Brain microvascular endothelial cell (primary cell): ENCODE results near the gene ABCD1.
"Not testable (repeated sequence)": the region's sequence is repeated elsewhere in the genome, so short reads cannot be mapped to it uniquely, and the experiment has no call there.

ENCODE experiments used
- DNase-seq: peaks from one replicate; pipeline ENCODE4 v3.0.0-alpha.2; 2020
- H3K27ac ChIP-seq: fragments of 250-450 bp; sonication (Bioruptor Pico); 2 replicates; pipeline ENCODE4 v1.5.1; 2020; ENCODE audit warnings: mild to moderate bottlenecking, moderate library complexity
- H3K27me3 ChIP-seq: fragments of 250-450 bp; sonication (Bioruptor Pico); replicated peaks from 2 replicates; pipeline ENCODE4 v1.5.1; 2020; ENCODE audit warnings: mild to moderate bottlenecking
- H3K36me3 ChIP-seq: fragments of 250-450 bp; sonication (Bioruptor Pico); replicated peaks from 2 replicates; pipeline ENCODE4 v1.5.1; 2020; ENCODE audit warnings: mild to moderate bottlenecking
- H3K4me3 ChIP-seq: 2 replicates; pipeline ENCODE4 v1.5.1; 2011; ENCODE audit warnings: low read depth, mild to moderate bottlenecking, control low read depth, low read length, moderate library complexity
- in situ Hi-C: cut with HindIII; loops from 2 replicates; pipeline ENCODE4 v1.10.0; 2017; ENCODE audit warnings: low sequenced_read_pairs, low pct_ligation_motif_present
- TF ChIP-seq, protein P1 (sequence below): IDR thresholded peaks from 2 replicates; pipeline ENCODE4 v1.5.1; 2011; ENCODE audit warnings: low read depth, mild to moderate bottlenecking, moderate library complexity, low read length, control low read depth, inconsistent platforms; ENCODE audit errors: missing control alignments

ABCD1 gene

DNA sequence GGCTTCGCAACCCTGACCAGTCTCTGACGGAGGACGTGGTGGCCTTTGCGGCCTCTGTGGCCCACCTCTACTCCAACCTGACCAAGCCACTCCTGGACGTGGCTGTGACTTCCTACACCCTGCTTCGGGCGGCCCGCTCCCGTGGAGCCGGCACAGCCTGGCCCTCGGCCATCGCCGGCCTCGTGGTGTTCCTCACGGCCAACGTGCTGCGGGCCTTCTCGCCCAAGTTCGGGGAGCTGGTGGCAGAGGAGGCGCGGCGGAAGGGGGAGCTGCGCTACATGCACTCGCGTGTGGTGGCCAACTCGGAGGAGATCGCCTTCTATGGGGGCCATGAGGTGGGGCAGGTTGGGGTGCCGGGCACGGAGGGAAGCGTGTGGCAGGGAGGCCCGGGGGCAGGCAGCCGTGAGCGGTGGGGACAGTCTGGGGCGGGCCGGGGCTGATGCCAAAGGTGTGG lies 1.2 kb downstream of the ABCD1 start:
- no peak for DNase-seq
- Histone ChIP-seq H3K36me3 (peaks cover 2% of the 10 kb centered on the region), H3K27ac (no peak overlapping the region), H3K27me3 (no peaks in the 10 kb centered on the region), H3K4me3 (no peak overlapping the region)
- TF ChIP-seq, protein P1, sequence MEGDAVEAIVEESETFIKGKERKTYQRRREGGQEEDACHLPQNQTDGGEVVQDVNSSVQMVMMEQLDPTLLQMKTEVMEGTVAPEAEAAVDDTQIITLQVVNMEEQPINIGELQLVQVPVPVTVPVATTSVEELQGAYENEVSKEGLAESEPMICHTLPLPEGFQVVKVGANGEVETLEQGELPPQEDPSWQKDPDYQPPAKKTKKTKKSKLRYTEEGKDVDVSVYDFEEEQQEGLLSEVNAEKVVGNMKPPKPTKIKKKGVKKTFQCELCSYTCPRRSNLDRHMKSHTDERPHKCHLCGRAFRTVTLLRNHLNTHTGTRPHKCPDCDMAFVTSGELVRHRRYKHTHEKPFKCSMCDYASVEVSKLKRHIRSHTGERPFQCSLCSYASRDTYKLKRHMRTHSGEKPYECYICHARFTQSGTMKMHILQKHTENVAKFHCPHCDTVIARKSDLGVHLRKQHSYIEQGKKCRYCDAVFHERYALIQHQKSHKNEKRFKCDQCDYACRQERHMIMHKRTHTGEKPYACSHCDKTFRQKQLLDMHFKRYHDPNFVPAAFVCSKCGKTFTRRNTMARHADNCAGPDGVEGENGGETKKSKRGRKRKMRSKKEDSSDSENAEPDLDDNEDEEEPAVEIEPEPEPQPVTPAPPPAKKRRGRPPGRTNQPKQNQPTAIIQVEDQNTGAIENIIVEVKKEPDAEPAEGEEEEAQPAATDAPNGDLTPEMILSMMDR, result no peak
- in situ Hi-C loops, result no loop called here

DNA sequence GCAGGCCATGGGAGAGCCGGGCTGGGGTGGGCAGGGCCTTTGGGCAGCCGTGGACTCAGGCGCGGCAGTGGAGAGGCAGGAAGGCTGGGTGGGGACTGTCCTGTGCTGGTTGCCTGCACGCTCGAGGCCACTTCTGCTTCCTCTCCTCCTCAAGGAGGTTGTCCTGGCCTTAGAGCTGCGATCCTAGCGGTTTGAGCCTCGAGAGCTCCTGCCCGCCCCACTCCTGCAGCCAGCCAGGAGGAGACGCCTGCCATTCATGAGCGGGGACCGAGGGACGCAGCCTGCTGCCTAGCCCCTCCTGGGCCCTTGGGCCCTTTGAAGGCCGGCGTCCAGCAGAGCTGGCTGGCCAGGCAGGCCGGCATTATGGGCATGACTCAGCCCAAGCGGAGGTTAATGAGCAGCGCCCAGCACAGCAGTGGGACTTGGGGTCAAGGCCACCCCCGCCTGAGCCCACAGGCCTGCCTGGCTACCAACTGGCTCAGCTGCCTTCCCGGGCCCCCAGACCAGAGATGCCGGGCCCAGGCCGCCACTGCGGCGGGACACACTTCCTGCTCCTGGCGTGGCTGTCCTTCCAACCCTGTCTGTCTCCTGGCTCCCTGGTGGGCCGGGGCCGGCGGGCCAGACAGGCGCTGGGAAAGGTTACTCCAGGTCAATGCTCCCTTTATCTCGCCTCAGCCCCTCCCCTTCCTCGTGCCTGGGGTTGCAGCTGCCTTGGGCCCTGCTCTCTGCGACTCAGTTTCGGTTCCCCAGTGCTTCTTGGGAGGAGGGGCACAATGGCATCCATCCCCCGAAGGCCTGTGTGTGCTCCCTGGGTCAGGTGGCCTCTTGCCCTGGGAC lies 1.8 kb downstream of the ABCD1 start:
- Histone ChIP-seq H3K4me3 (peak overlapping the region; percentile 15), H3K36me3 (no peaks in the 10 kb centered on the region), H3K27ac (peak overlapping the region; percentile 59), H3K27me3 (no peaks in the 10 kb centered on the region)
- no peak for DNase-seq
- TF ChIP-seq, protein P1, result no peak
- in situ Hi-C loops, result no loop called here

DNA sequence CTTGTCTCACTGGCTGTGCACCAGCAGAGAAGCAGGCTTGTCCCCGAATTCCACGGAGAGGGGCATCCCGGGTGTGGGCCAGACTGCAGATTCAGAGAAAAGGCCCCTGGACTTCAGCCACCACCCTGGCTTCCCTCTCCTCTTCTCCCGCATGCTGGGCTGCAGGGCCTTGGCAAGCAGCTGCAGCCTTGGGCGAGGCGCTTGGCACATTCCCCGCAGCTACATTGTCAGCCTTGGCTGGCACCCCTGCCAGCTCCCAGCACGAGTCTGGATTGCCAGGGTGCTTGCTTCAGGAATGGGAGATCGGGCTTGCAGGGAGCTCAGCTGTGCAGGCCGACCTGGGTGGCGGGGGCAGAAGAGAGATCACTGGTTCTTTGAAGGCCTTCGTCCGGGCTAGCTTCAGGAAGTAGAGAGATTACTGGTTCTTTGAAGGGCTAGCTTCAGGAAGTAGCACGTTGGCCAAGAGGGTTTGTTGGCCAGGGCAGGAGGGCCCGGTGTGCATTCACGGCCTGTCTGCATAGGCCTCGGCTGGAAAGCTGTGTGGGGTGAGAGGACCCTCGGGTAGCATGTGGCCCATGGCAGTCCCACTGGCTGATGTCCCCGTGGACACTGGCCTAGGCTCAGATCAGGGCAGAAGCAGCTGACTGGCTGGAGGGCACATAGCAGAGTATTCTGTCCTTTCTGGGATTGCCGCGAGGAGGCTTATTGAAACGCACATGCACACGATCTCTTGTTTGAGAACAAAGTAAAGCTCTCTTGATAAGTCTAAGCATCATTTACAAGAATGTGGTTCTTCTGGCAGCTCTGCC lies 2.7 kb downstream of the ABCD1 start:
- H3K27ac ChIP-seq, result peak overlapping the region; percentile 59
- no peak overlapping the region for H3K4me3 ChIP-seq
- no peaks in the 10 kb centered on the region for H3K36me3 ChIP-seq
- in situ Hi-C loops, result no loop called here
- H3K27me3 ChIP-seq, result no peaks in the 10 kb centered on the region
- no peak for DNase-seq
- TF ChIP-seq, protein P1, result no peak

DNA sequence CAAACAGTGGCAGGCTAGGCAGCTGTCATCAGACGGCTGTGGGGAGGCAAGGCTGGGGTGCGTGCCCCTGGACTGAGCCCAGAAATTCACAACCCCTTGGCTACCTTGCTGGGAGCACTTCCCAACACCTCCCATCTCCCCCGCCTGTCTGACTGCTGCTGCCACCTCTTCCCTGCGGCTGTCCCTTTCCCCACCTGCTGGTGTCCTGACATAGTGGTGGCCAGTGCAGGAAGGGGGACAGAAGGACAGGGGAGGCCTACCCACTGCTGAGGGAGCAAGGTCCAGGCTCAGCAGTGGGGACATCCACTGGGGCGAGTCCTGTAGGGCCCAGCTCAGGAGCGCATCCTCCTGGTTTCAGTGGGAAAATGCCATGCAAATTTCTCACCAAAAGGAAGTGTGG lies 3.4 kb downstream of the ABCD1 start:
- no peaks in the 10 kb centered on the region for H3K27me3 ChIP-seq
- no peaks in the 10 kb centered on the region for H3K36me3 ChIP-seq
- H3K4me3 ChIP-seq, result no peak overlapping the region
- DNase-seq, result no peak
- TF ChIP-seq, protein P1, result no peak
- in situ Hi-C loops, result no loop called here
- H3K27ac ChIP-seq, result no peak overlapping the region

DNA sequence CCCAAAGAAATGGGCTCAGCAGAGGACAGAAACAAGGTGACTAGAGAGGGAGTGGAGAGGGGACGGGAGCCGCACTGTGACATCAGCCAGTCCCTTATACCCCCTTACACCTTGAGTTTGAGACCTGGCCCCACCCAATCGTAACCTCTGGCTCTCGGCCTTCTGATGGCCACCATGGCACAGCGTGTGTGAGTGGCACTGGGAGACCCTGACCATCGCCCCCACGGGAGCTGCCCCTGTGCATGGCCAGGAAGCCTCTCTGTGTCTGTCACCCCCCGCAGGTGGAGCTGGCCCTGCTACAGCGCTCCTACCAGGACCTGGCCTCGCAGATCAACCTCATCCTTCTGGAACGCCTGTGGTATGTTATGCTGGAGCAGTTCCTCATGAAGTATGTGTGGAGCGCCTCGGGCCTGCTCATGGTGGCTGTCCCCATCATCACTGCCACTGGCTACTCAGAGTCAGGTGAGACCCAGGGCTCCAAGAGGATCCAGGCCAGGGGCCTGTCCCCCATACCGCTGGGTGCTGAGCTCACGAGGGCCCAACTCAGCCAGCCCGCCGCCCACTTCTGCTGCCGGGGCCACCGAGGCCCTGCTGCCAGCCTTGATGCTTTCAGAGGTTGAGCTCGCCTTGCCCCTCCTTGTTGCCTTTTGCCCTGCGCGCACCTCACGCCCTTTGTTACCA lies 4.4 kb downstream of the ABCD1 start:
- Histone ChIP-seq H3K4me3 (no peak overlapping the region), H3K36me3 (no peaks in the 10 kb centered on the region), H3K27ac (no peak overlapping the region), H3K27me3 (no peaks in the 10 kb centered on the region)
- in situ Hi-C loops, result no loop called here
- no peak for DNase-seq
- TF ChIP-seq, protein P1, result no peak

DNA sequence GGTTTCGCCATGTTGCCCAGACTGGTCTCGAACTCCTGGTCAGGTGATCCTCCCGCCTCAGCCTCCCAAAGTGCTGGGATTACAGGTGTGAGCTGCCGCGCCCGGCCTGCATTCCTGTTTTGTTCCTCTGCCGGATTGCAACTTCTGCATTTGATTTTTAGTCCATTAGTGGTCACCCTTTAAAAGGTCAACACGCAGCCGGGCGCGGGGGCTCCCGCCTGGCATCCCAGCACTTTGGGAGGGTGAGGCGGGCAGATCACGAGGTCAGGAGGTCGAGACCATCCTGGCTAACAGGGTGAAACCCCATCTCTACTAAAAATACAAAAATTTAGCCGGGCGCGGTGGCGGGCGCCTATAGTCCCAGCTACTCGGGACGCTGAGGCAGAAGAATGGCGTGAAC lies 5.5 kb downstream of the ABCD1 start:
- H3K4me3 ChIP-seq, H3K36me3 ChIP-seq, H3K27ac ChIP-seq, H3K27me3 ChIP-seq, in situ Hi-C loops, DNase-seq: not testable (repeated sequence)
